Lung (tissue), 13 donors: ENCODE data around the gene CXorf49. TPM values are rescaled to one million over a fixed set of nuclear protein-coding genes. Genes with fewer than 3 reads are reported as not detected.

Experiments
- ATAC-seq: fragments of 200-7000 bp; cut with Tn5 transposase; one replicate; pipeline ENCODE4 v1.9.1; 2020; ENCODE audit warnings: moderate number of reproducible peaks; ENCODE audit not compliant: insufficient read depth, low FRiP score
- DNase-seq, 3 donors: peaks; one replicate each; pipeline ENCODE4 v3.0.0-alpha.2; 2013 to 2017
- H3K27ac ChIP-seq, 2 donors: one replicate each; pipeline ENCODE4 v1.5.1; 2013; ENCODE audit warnings: mild to moderate bottlenecking in 2 of 2, moderate library complexity in 2 of 2, control low read depth in 1 of 2, inconsistent platforms in 1 of 2, low read depth in 1 of 2, low read length in 1 of 2
- H3K27me3 ChIP-seq, 3 donors: one replicate each; pipeline ENCODE4 v1.5.1; 2013; ENCODE audit warnings: low read length in 2 of 3; ENCODE audit not compliant: control insufficient read depth in 3 of 3, insufficient read depth in 3 of 3
- H3K36me3 ChIP-seq, 4 donors: one replicate each; pipeline ENCODE4 v1.5.1; 2013; ENCODE audit warnings: low read length in 4 of 4, mild to moderate bottlenecking in 1 of 4, moderate library complexity in 1 of 4; ENCODE audit not compliant: control insufficient read depth in 4 of 4, insufficient read depth in 4 of 4
- H3K4me1 ChIP-seq, 5 donors: one replicate each; pipeline ENCODE4 v1.5.1; 2013; ENCODE audit warnings: low read length in 5 of 5, mild to moderate bottlenecking in 2 of 5, moderate library complexity in 1 of 5; ENCODE audit not compliant: control insufficient read depth in 5 of 5, insufficient read depth in 5 of 5
- H3K4me3 ChIP-seq: one replicate; pipeline ENCODE4 v1.5.1; 2013; ENCODE audit warnings: mild to moderate bottlenecking, control low read depth, moderate library complexity
- H3K9ac ChIP-seq, 2 donors: one replicate each; pipeline ENCODE4 v1.5.1; 2013; ENCODE audit warnings: low read length in 2 of 2, control low read depth in 1 of 2; ENCODE audit not compliant: insufficient read depth in 1 of 2
- H3K9me3 ChIP-seq, 4 donors: one replicate each; pipeline ENCODE4 v1.5.1; 2013; ENCODE audit warnings: low read length in 3 of 4, mild to moderate bottlenecking in 1 of 4, moderate library complexity in 1 of 4; ENCODE audit not compliant: control insufficient read depth in 4 of 4, insufficient read depth in 3 of 4
- CTCF ChIP-seq: IDR thresholded peaks from 2 replicates; pipeline ENCODE4 v1.5.1; 2012; ENCODE audit warnings: mild to moderate bottlenecking; ENCODE audit errors: control extremely low read depth, extremely low read depth
- WGBS, 2 donors: extraction: QIAGEN DNeasy Blood & Tissue Kit; methylation state at CpG; one replicate each; pipeline ENCODE4 v1.1.7; 2013; 5-methylcytosine and 5-hydroxymethylcytosine counted together
- polyA plus RNA-seq, 2 donors: library from polyadenylated mRNA; stranded (reverse); fragments of 200-250 nt; gene quantifications; one replicate each; pipeline ENCODE4 v1.2.1, GENCODE V29; 2013
- small RNA-seq: library from RNA; depleted of rRNA; stranded (forward); fragments of <200 nt; gene quantifications from one replicate; pipeline ENCODE3, GENCODE V24; 2014; ENCODE audit warnings: low replicate concordance
- total RNA-seq, 2 donors: library from RNA; depleted of rRNA in 1 of 2; stranded (reverse); fragments of >200 nt in 1 of 2; gene quantifications; one replicate each; pipeline ENCODE4 v1.2.1, GENCODE V29; 2014 to 2021
- donor health status: control.
- donor health status: control.
- donor health status: Bipolar disorder and iron deficiency.
- donor health status: healthy.
- donor health status: DM: yes; HTN: yes; CAD: no.

Gene CXorf49
- total and polyA plus RNA-seq, 4 donors = not detected

- Histone ChIP-seq H3K9me3 (peaks cover 0 to 2% (median 0%) of the 10 kb centered on the region in 4 donors), H3K4me3 (no peak overlapping the region), H3K36me3 (no peaks in the 10 kb centered on the region), H3K27ac (no peak overlapping the region), H3K9ac (no peak overlapping the region), H3K27me3 (no peaks in the 10 kb centered on the region), H3K4me1 (no peaks in the 10 kb centered on the region)
- no peak for ATAC-seq
- DNase-seq = no peak
- 89 to 96% methylated on average over 15 to 16 of the region's 16 CpGs for WGBS, 2 donors
- TF ChIP-seq CTCF = no peak
Observed at GRCh38 chrX:71664889-71665491, 53.1 kb downstream of the CXorf49 start.

Small RNA genes lying within 50 kb of the gene (small RNA-seq; reads per million reads assigned to genes)
- not detected for gene BX276092.4
- not detected for gene BX276092.6
- not detected for gene BX276092.8

Other genes with a start within 250 kb of the CXorf49 start
- 100 to 1,000 TPM in 1 of 2 donors, 10 to 100 TPM in 1; 91.3 to 385 TPM for gene OGT, start 185.2 kb downstream of the CXorf49 start, total RNA-seq
- 10 to 100 TPM; 32.3 to 54.2 TPM for gene OGT, start 185.2 kb downstream of the CXorf49 start, polyA plus RNA-seq
- 1 to 10 TPM; 2.2 to 3.7 TPM for gene GCNA, start 139.8 kb downstream of the CXorf49 start, total RNA-seq
- gene GCNA, start 139.8 kb downstream of the CXorf49 start, polyA plus RNA-seq = 1 to 10 TPM in 1 of 2 donors, under 1 TPM in 1; 0.92 to 1.5 TPM
- under 1 TPM; 0.40 to 0.74 TPM for gene CXCR3, start 99.8 kb downstream of the CXorf49 start, total RNA-seq
- under 1 TPM; 0.62 to 0.87 TPM for gene CXCR3, start 99.8 kb downstream of the CXorf49 start, polyA plus RNA-seq
- not detected for gene CXorf49B, start 45.1 kb upstream of the CXorf49 start, total RNA-seq
- not detected for gene CXorf49B, start 45.1 kb upstream of the CXorf49 start, polyA plus RNA-seq
- 1 to 10 TPM; 7.5 to 9.9 TPM for gene NHSL2, start 192.6 kb upstream of the CXorf49 start, total RNA-seq
- gene NHSL2, start 192.6 kb upstream of the CXorf49 start, polyA plus RNA-seq = 1 to 10 TPM; 1.4 to 2.0 TPM